HEK293 (cell line): Measurements from ENCODE around the gene DEFB132.
A peak's percentile ranks its signal among the peaks of the same experiment; 100 is the strongest.

Source experiments
- FEZF1 ChIP-seq: fragments of 450-650 bp; formaldehyde crosslinking; IDR thresholded peaks from 2 replicates; pipeline ENCODE4 v1.5.1; 2016; ENCODE audit warnings: missing biosample characterization, missing genetic modification characterization
- HOXD13 ChIP-seq: sonication (generic); formaldehyde crosslinking; IDR thresholded peaks from 2 replicates; pipeline ENCODE4 v1.8.0; 2022; ENCODE audit warnings: missing genetic modification reagents, borderline replicate concordance
- SALL2 ChIP-seq: fragments of 450-650 bp; formaldehyde crosslinking; IDR thresholded peaks from 2 replicates; pipeline ENCODE4 v1.5.0; 2017; ENCODE audit warnings: missing biosample characterization, mild to moderate bottlenecking, missing genetic modification characterization, borderline replicate concordance
- ZBTB1 ChIP-seq: fragments of 450-650 bp; formaldehyde crosslinking; IDR thresholded peaks from 2 replicates; pipeline ENCODE4 v1.5.1; 2016; ENCODE audit warnings: missing biosample characterization, missing genetic modification characterization
- ZFP3 ChIP-seq: fragments of 450-650 bp; formaldehyde crosslinking; IDR thresholded peaks from 2 replicates; pipeline ENCODE4 v1.5.1; 2016; ENCODE audit warnings: low read depth, missing biosample characterization, missing genetic modification characterization
- ZFP69B ChIP-seq: fragments of 450-650 bp; formaldehyde crosslinking; IDR thresholded peaks from 2 replicates; pipeline ENCODE4 v1.5.1; 2016; ENCODE audit warnings: missing biosample characterization, missing genetic modification characterization
- ZNF146 ChIP-seq: fragments of 450-650 bp; formaldehyde crosslinking; IDR thresholded peaks from 2 replicates; pipeline ENCODE4 v1.5.1; 2016; ENCODE audit warnings: missing biosample characterization, missing genetic modification characterization
- ZNF16 ChIP-seq: fragments of 450-650 bp; formaldehyde crosslinking; IDR thresholded peaks from 2 replicates; pipeline ENCODE4 v1.5.1; 2016; ENCODE audit warnings: low read depth, missing biosample characterization, missing genetic modification characterization
- ZNF2 ChIP-seq: fragments of 450-650 bp; formaldehyde crosslinking; IDR thresholded peaks from 2 replicates; pipeline ENCODE4 v1.5.1; 2016; ENCODE audit warnings: missing biosample characterization, missing genetic modification characterization
- ZNF223 ChIP-seq: fragments of 450-650 bp; formaldehyde crosslinking; IDR thresholded peaks from 2 replicates; pipeline ENCODE4 v1.5.1; 2016; ENCODE audit warnings: missing biosample characterization, missing genetic modification characterization
- ZNF266 ChIP-seq: fragments of 450-650 bp; formaldehyde crosslinking; IDR thresholded peaks from 2 replicates; pipeline ENCODE4 v1.5.1; 2016; ENCODE audit warnings: missing biosample characterization, missing genetic modification characterization, low read depth
- ZNF292 ChIP-seq: fragments of 450-650 bp; formaldehyde crosslinking; IDR thresholded peaks from 2 replicates; pipeline ENCODE4 v1.5.1; 2016; ENCODE audit warnings: low read depth, missing biosample characterization, missing genetic modification characterization, borderline replicate concordance
- ZNF335 ChIP-seq: fragments of 450-650 bp; formaldehyde crosslinking; conservative IDR thresholded peaks from 2 replicates; pipeline ENCODE4 v1.5.1; 2016; ENCODE audit warnings: missing biosample characterization, missing genetic modification characterization
- ZNF341 ChIP-seq: fragments of 450-650 bp; formaldehyde crosslinking; IDR thresholded peaks from 2 replicates; pipeline ENCODE4; 2016; ENCODE audit warnings: low read depth, missing biosample characterization, missing genetic modification characterization
- ZNF37A ChIP-seq: fragments of 450-650 bp; IDR thresholded peaks from 2 replicates; pipeline ENCODE4 v1.5.1; 2018; ENCODE audit warnings: missing biosample characterization, missing genetic modification characterization
- ZNF423 ChIP-seq: fragments of 450-650 bp; formaldehyde crosslinking; IDR thresholded peaks from 2 replicates; pipeline ENCODE4 v1.5.1; 2016; ENCODE audit warnings: missing biosample characterization, missing genetic modification characterization
- ZNF48 ChIP-seq: fragments of 450-650 bp; formaldehyde crosslinking; IDR thresholded peaks from 2 replicates; pipeline ENCODE4 v1.5.1; 2016; ENCODE audit warnings: missing biosample characterization, missing genetic modification characterization
- ZNF521 ChIP-seq: fragments of 450-650 bp; formaldehyde crosslinking; IDR thresholded peaks from 2 replicates; pipeline ENCODE4 v1.5.1; 2017; ENCODE audit warnings: missing biosample characterization, mild to moderate bottlenecking, missing genetic modification characterization
- ZNF571 ChIP-seq: fragments of 450-650 bp; formaldehyde crosslinking; IDR thresholded peaks from 2 replicates; pipeline ENCODE4 v1.5.0; 2017; ENCODE audit warnings: missing biosample characterization, missing genetic modification characterization
- ZNF624 ChIP-seq: fragments of 450-650 bp; formaldehyde crosslinking; IDR thresholded peaks from 2 replicates; pipeline ENCODE4 v1.5.1; 2017; ENCODE audit warnings: missing biosample characterization, missing genetic modification characterization
- TF ChIP-seq, protein P1 (sequence below): fragments of 450-650 bp; formaldehyde crosslinking; IDR thresholded peaks from 2 replicates; pipeline ENCODE4 v1.5.1; 2016; ENCODE audit warnings: missing biosample characterization, missing genetic modification characterization, borderline replicate concordance
- TF ChIP-seq, protein P2 (sequence below): fragments of 450-650 bp; formaldehyde crosslinking; IDR thresholded peaks from 2 replicates; pipeline ENCODE4 v1.5.1; 2016; ENCODE audit warnings: missing biosample characterization, missing genetic modification characterization
- TF ChIP-seq, protein P3 (sequence below): fragments of 450-650 bp; formaldehyde crosslinking; IDR thresholded peaks from 2 replicates; pipeline ENCODE4 v1.5.1; 2017; ENCODE audit warnings: missing biosample characterization, missing genetic modification characterization
- TF ChIP-seq, protein P4 (sequence below): fragments of 450-650 bp; formaldehyde crosslinking; IDR thresholded peaks from 2 replicates; pipeline ENCODE4 v1.5.1; 2016; ENCODE audit warnings: missing biosample characterization, missing genetic modification characterization, low read depth
- TF ChIP-seq, protein P5 (sequence below): fragments of 450-650 bp; formaldehyde crosslinking; IDR thresholded peaks from 2 replicates; pipeline ENCODE4 v1.5.1; 2017; ENCODE audit warnings: missing biosample characterization, missing genetic modification characterization
- TF ChIP-seq, protein P6 (sequence below): fragments of 450-650 bp; formaldehyde crosslinking; IDR thresholded peaks from 2 replicates; pipeline ENCODE4 v1.5.1; 2016; ENCODE audit warnings: missing biosample characterization, missing genetic modification characterization
- TF ChIP-seq, protein P7 (sequence below): fragments of 450-650 bp; formaldehyde crosslinking; IDR thresholded peaks from 2 replicates; pipeline ENCODE4 v1.5.0; 2017; ENCODE audit warnings: missing biosample characterization, missing genetic modification characterization, borderline replicate concordance

Gene DEFB132

DNA sequence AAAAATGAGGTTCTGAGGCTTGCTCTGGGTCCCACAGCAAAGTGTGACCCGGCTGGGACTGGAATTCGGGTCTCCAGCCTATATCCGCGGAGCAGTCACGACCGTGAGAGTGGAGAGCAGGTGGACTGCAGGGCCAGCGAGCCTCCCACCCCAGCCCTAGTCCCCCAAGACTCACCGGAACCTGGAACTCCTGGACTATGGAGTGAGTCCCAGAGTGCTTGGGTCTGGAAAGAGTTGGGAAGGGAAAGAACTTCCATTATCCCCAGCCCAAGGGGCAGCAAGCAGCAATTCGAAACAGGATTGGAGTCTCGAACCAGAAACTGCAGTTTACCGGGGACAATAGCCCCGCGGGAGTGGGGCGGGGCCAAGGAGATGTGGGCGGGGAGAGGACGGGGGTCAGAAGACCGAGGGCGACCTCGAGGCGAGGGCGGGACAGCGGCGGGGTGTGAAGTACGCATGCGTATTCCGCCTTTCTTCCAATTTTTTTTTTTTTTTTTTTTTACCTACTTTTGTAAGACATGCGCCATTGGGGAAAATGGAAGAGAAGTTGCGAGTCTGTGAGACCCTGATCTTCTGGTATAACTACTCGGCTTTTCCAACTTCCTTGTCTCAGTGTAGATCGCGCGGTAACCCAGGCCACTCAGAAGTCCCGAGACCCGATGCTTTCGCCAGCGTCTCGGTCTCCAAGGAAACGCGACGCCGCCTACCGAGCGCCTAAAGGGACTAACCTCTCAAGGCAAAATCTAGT lies 32.7 kb downstream of the DEFB132 start, which contains the start of gene C20orf96 (continued):
- TF ChIP-seq, protein P1, sequence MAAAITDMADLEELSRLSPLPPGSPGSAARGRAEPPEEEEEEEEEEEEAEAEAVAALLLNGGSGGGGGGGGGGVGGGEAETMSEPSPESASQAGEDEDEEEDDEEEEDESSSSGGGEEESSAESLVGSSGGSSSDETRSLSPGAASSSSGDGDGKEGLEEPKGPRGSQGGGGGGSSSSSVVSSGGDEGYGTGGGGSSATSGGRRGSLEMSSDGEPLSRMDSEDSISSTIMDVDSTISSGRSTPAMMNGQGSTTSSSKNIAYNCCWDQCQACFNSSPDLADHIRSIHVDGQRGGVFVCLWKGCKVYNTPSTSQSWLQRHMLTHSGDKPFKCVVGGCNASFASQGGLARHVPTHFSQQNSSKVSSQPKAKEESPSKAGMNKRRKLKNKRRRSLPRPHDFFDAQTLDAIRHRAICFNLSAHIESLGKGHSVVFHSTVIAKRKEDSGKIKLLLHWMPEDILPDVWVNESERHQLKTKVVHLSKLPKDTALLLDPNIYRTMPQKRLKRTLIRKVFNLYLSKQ (tag by site-specific recombination): no peak
- TF ChIP-seq ZNF266 (tag by site-specific recombination): no peak
- no peak for TF ChIP-seq ZNF2 (tag by site-specific recombination)
- no peak for TF ChIP-seq ZNF521
- TF ChIP-seq ZNF423 (tag by site-specific recombination): no peak
- no peak for TF ChIP-seq ZNF341 (tag by site-specific recombination)
- no peak for TF ChIP-seq ZBTB1 (tag by site-specific recombination)
- TF ChIP-seq, protein P2, sequence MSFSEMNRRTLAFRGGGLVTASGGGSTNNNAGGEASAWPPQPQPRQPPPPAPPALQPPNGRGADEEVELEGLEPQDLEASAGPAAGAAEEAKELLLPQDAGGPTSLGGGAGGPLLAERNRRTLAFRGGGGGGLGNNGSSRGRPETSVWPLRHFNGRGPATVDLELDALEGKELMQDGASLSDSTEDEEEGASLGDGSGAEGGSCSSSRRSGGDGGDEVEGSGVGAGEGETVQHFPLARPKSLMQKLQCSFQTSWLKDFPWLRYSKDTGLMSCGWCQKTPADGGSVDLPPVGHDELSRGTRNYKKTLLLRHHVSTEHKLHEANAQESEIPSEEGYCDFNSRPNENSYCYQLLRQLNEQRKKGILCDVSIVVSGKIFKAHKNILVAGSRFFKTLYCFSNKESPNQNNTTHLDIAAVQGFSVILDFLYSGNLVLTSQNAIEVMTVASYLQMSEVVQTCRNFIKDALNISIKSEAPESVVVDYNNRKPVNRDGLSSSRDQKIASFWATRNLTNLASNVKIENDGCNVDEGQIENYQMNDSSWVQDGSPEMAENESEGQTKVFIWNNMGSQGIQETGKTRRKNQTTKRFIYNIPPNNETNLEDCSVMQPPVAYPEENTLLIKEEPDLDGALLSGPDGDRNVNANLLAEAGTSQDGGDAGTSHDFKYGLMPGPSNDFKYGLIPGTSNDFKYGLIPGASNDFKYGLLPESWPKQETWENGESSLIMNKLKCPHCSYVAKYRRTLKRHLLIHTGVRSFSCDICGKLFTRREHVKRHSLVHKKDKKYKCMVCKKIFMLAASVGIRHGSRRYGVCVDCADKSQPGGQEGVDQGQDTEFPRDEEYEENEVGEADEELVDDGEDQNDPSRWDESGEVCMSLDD (tag by site-specific recombination): peak; percentile 85; the same call in 1 of the 2 replicates
- TF ChIP-seq SALL2: no peak
- TF ChIP-seq, protein P3, sequence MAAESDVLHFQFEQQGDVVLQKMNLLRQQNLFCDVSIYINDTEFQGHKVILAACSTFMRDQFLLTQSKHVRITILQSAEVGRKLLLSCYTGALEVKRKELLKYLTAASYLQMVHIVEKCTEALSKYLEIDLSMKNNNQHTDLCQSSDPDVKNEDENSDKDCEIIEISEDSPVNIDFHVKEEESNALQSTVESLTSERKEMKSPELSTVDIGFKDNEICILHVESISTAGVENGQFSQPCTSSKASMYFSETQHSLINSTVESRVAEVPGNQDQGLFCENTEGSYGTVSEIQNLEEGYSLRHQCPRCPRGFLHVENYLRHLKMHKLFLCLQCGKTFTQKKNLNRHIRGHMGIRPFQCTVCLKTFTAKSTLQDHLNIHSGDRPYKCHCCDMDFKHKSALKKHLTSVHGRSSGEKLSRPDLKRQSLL: no peak
- no peak for TF ChIP-seq ZFP3
- TF ChIP-seq, protein P4, sequence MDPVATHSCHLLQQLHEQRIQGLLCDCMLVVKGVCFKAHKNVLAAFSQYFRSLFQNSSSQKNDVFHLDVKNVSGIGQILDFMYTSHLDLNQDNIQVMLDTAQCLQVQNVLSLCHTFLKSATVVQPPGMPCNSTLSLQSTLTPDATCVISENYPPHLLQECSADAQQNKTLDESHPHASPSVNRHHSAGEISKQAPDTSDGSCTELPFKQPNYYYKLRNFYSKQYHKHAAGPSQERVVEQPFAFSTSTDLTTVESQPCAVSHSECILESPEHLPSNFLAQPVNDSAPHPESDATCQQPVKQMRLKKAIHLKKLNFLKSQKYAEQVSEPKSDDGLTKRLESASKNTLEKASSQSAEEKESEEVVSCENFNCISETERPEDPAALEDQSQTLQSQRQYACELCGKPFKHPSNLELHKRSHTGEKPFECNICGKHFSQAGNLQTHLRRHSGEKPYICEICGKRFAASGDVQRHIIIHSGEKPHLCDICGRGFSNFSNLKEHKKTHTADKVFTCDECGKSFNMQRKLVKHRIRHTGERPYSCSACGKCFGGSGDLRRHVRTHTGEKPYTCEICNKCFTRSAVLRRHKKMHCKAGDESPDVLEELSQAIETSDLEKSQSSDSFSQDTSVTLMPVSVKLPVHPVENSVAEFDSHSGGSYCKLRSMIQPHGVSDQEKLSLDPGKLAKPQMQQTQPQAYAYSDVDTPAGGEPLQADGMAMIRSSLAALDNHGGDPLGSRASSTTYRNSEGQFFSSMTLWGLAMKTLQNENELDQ (tag by site-specific recombination): no peak
- no peak for TF ChIP-seq ZNF292 (tag by site-specific recombination)
- no peak for TF ChIP-seq FEZF1 (tag by site-specific recombination)
- no peak for TF ChIP-seq ZNF146 (tag by site-specific recombination)
- no peak for TF ChIP-seq ZNF48 (tag by site-specific recombination)
- peak; percentile 81 for TF ChIP-seq ZNF335 (tag by site-specific recombination)
- TF ChIP-seq, protein P5, sequence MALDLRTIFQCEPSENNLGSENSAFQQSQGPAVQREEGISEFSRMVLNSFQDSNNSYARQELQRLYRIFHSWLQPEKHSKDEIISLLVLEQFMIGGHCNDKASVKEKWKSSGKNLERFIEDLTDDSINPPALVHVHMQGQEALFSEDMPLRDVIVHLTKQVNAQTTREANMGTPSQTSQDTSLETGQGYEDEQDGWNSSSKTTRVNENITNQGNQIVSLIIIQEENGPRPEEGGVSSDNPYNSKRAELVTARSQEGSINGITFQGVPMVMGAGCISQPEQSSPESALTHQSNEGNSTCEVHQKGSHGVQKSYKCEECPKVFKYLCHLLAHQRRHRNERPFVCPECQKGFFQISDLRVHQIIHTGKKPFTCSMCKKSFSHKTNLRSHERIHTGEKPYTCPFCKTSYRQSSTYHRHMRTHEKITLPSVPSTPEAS (tag by site-specific recombination): no peak
- TF ChIP-seq HOXD13 (CRISPR knock-in tag): no peak
- TF ChIP-seq ZNF37A (tag by site-specific recombination): no peak
- TF ChIP-seq, protein P6, sequence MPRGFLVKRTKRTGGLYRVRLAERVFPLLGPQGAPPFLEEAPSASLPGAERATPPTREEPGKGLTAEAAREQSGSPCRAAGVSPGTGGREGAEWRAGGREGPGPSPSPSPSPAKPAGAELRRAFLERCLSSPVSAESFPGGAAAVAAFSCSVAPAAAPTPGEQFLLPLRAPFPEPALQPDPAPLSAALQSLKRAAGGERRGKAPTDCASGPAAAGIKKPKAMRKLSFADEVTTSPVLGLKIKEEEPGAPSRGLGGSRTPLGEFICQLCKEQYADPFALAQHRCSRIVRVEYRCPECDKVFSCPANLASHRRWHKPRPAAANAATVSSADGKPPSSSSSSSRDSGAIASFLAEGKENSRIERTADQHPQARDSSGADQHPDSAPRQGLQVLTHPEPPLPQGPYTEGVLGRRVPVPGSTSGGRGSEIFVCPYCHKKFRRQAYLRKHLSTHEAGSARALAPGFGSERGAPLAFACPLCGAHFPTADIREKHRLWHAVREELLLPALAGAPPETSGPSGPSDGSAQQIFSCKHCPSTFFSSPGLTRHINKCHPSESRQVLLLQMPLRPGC: no peak
- TF ChIP-seq ZNF223 (tag by site-specific recombination): no peak
- TF ChIP-seq, protein P7, sequence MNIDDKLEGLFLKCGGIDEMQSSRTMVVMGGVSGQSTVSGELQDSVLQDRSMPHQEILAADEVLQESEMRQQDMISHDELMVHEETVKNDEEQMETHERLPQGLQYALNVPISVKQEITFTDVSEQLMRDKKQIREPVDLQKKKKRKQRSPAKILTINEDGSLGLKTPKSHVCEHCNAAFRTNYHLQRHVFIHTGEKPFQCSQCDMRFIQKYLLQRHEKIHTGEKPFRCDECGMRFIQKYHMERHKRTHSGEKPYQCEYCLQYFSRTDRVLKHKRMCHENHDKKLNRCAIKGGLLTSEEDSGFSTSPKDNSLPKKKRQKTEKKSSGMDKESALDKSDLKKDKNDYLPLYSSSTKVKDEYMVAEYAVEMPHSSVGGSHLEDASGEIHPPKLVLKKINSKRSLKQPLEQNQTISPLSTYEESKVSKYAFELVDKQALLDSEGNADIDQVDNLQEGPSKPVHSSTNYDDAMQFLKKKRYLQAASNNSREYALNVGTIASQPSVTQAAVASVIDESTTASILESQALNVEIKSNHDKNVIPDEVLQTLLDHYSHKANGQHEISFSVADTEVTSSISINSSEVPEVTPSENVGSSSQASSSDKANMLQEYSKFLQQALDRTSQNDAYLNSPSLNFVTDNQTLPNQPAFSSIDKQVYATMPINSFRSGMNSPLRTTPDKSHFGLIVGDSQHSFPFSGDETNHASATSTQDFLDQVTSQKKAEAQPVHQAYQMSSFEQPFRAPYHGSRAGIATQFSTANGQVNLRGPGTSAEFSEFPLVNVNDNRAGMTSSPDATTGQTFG: no peak
- no peak for TF ChIP-seq ZNF16 (tag by site-specific recombination)
- TF ChIP-seq ZFP69B: no peak
- no peak for TF ChIP-seq ZNF624 (tag by site-specific recombination)
- no peak for TF ChIP-seq ZNF571 (tag by site-specific recombination)
